Epithelial cell of umbilical artery (primary cell): ENCODE measurements around the gene RNF168. TPM values are rescaled to one million over a fixed set of nuclear protein-coding genes. Genes with fewer than 3 reads are reported as not detected.

ENCODE experiments used
- total RNA-seq: library from RNA; depleted of rRNA; stranded (reverse); fragments of >200 nt; gene quantifications from 2 replicates; pipeline ENCODE4 v1.2.3, GENCODE V29; 2014

RNF168 gene
- 28.6 and 34.2 TPM in 2 replicates for total RNA-seq

GRCh38 chr3:196503196-196504076, at the start of gene RNF168:
Gene RNF168 (minus strand): TSS chr3:196503768. CDS start chr3:196503173, 595 bp downstream.

GRCh38 chr3:196514913-196515621, 11.5 kb upstream of the RNF168 start, which contains the start of gene SMCO1:
Gene SMCO1 (minus strand): TSS chr3:196515346. CDS start chr3:196515209, 137 bp downstream.

GRCh38 chr3:196432137-196432879, 71.3 kb downstream of the RNF168 start, which contains the start of gene UBXN7:
Gene UBXN7 (minus strand): TSS chr3:196432427. CDS start chr3:196432399, 28 bp downstream.

Other genes starting within 250 kb of the RNF168 start
- 65.9 and 76.7 TPM in 2 replicates for gene PCYT1A, start 216.0 kb downstream of the RNF168 start, total RNA-seq
- 9.4 and 11.4 TPM in 2 replicates for gene DYNLT2B, start 185.5 kb downstream of the RNF168 start, total RNA-seq
- gene TM4SF19, start 165.4 kb downstream of the RNF168 start, total RNA-seq, result not detected in 2 replicates
- 13.6 and 20.1 TPM in 2 replicates for gene UBXN7, start 71.3 kb downstream of the RNF168 start, total RNA-seq
- gene SMCO1, start 11.6 kb upstream of the RNF168 start, total RNA-seq, result under 0.01 TPM in 1 of 2 replicates, not detected in the other
- 7.5 and 8.1 TPM in 2 replicates for gene WDR53, start 64.8 kb upstream of the RNF168 start, total RNA-seq
- gene FBXO45, start 64.9 kb upstream of the RNF168 start, total RNA-seq, result 15.6 and 26.9 TPM in 2 replicates
- 3.2 and 4.1 TPM in 2 replicates for gene NRROS, start 135.9 kb upstream of the RNF168 start, total RNA-seq
- gene CEP19, start 208.5 kb upstream of the RNF168 start, total RNA-seq, result 1.9 and 4.3 TPM in 2 replicates
- 17.2 and 28.4 TPM in 2 replicates for gene PIGX, start 208.6 kb upstream of the RNF168 start, total RNA-seq
- 33.1 and 33.9 TPM in 2 replicates for gene PAK2, start 236.1 kb upstream of the RNF168 start, total RNA-seq